Stomach (tissue), 4 donors: ENCODE data around the gene TTN.

Experiments
- CTCF ChIP-seq, 7 experiments: fragments of 450-650 bp in 4 of 7; fragments of 200-600 bp in 3 of 7; sonication (generic) in 3 of 7; IDR thresholded peaks; one replicate each; pipeline ENCODE4 v1.5.1; 2016 to 2019; ENCODE audit warnings: antibody characterized with exemption in 7 of 7, control low read depth in 2 of 7, mild to moderate bottlenecking in 1 of 7
- POLR2AphosphoS5 ChIP-seq, 3 donors: sonication (generic); formaldehyde crosslinking; IDR thresholded peaks; one replicate each; pipeline ENCODE4 v1.6.1; 2016; ENCODE audit warnings: antibody characterized with exemption in 3 of 3

- TF ChIP-seq CTCF (IDR thresholded peaks at IDR 0.05) (no peak), POLR2AphosphoS5 (IDR thresholded peaks at IDR 0.05) (no peak)
Observed at GRCh38 chr2:178764097-178764496, 43.1 kb downstream of the TTN start.
